WI38 (cell line): Measurements from ENCODE around the gene STIM2.

Source experiments
- H3K4me3 ChIP-seq: 2 replicates; pipeline ENCODE4 v1.5.1; 2011; ENCODE audit warnings: low read depth, mild to moderate bottlenecking, control low read depth, low read length
- TF ChIP-seq, protein P1 (sequence below): IDR thresholded peaks from 2 replicates; pipeline ENCODE4 v1.5.1; 2012; ENCODE audit warnings: low read depth, mild to moderate bottlenecking, control low read depth, low read length

The STIM2 gene

DNA sequence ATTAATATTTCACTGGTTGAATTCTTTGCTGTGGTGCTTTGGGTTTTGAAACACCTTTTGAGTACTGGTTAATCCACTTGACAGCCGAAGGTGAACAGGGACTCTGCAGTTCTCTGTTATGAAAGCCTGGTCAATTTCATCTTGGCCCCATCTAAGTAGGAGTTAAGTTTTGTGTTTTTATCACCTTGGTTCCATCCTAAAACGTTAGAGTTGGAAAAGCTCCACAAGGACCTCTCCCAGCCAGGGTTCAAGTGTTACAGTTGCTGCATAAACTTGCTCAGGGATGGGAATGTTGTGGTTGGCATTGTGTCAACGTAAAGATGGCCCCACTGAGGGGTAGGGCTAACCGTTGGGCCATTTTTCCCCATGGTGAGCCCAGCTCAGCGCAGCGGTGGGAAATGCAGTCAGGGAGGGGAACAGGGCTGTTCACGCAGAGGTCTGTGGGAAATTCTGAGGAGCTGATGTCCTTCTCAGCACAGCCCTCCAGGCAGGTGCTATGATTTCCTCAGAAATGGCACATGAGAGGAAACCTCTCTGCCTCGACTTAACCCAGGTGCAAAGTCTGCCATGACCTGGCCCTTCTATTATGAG, 188.7 kb downstream of the STIM2 start:
- TF ChIP-seq, protein P1, sequence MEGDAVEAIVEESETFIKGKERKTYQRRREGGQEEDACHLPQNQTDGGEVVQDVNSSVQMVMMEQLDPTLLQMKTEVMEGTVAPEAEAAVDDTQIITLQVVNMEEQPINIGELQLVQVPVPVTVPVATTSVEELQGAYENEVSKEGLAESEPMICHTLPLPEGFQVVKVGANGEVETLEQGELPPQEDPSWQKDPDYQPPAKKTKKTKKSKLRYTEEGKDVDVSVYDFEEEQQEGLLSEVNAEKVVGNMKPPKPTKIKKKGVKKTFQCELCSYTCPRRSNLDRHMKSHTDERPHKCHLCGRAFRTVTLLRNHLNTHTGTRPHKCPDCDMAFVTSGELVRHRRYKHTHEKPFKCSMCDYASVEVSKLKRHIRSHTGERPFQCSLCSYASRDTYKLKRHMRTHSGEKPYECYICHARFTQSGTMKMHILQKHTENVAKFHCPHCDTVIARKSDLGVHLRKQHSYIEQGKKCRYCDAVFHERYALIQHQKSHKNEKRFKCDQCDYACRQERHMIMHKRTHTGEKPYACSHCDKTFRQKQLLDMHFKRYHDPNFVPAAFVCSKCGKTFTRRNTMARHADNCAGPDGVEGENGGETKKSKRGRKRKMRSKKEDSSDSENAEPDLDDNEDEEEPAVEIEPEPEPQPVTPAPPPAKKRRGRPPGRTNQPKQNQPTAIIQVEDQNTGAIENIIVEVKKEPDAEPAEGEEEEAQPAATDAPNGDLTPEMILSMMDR: no peak
- H3K4me3 ChIP-seq: no peak overlapping the region

DNA sequence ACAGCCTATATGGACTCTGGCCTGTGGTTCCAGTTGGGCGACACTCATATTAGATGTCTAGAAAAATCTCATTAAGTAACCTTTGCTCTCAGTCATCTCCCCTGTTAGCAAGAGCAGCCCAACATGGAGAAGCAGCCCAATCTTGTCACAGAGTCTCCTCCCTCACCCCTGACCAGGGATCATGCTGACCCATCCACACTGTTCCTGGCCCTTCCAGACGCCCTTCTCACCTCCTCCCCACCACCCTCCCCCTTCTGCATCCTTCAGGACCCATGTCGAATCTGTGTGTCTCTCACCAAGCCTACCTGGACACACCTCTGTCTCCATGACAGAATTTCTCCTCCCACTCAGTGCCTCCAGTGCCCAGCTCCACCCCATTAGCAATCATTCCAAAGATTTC, 190.1 kb downstream of the STIM2 start:
- H3K4me3 ChIP-seq: no peak overlapping the region
- TF ChIP-seq, protein P1: no peak

DNA sequence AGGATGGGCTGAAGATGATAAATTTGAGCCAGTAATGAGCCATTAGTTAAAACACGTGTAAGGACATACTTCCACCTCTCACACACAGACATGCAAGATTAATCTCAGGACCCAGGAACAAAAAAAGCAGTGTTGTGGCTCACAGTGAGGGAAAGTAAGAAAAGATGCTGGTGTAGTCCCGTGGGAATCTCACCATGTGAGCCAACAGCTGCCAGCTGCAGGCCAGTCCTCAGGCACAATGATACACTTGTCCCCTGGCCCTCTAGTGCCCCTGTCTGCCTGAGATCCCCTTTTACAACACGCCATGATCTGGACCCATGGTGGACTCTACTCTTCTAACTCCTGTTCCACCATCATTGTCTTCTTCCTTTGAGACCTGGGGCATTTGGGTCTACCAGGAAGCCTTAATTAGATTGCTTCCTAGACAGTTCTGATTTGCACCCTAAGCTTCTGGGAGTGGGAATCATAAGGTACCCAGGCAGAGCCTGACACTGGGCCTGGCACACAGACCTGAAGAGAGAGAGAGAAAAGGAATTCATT, 194.7 kb downstream of the STIM2 start:
- TF ChIP-seq, protein P1: no peak
- no peak overlapping the region for H3K4me3 ChIP-seq

DNA sequence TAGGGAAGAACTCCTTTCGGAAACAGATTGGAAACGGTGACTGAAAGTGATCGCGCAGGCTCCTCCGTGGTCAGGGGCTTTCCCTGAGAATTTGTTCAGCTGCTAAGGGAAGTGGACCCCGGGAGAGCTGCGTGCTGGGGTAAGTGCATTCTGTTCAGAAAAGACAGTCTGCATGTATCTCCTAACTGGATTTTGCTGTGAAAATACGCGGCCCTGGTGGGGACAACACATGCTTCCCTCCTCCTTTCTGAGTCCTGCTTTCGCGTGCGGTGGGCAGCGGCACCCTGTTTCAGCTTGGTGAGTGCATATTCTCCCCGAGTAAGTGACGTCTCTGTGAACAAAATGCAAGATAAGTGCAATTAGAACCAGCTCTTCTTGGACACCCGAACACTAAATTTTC, 195.6 kb downstream of the STIM2 start:
- TF ChIP-seq, protein P1: no peak
- H3K4me3 ChIP-seq: no peak overlapping the region

DNA sequence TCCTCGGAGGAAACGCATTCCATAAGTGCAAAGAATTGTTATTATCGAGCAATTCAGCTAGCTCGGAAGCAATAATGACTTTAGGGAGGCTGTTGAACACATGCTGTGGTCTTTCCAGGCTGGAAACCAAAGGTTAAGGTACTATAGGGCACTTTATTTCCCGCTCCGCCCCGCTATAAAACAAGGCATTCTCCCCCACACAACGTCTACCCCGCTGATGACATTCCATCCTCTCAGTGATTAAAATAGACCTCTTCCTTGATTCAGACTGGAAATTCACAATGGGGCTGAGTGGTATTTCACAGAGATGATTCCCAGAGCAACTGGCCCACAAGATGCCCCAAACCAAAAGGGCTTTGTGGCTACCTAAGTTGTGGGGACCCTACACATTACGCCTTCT, 196.4 kb downstream of the STIM2 start:
- no peak overlapping the region for H3K4me3 ChIP-seq
- TF ChIP-seq, protein P1: no peak

DNA sequence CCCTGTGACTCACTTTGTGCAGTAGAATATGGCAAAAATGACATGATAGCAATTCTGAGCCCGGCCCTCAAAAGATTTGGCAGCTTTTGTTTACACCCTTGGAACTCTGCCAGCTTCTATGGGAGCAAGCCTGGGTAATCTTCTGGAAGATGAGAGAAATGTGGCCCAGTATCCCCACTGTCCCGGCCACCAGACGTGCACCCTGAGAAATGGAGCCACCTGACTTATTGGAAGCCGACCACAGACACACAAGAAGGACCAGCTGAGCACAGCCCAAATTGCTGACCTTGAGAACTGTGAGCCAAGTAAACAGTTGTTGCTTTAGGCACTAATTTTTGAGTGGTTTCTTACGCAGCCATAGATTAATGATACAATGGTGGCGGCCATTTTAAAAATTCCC, 197.0 kb downstream of the STIM2 start:
- H3K4me3 ChIP-seq: no peak overlapping the region
- TF ChIP-seq, protein P1: no peak

DNA sequence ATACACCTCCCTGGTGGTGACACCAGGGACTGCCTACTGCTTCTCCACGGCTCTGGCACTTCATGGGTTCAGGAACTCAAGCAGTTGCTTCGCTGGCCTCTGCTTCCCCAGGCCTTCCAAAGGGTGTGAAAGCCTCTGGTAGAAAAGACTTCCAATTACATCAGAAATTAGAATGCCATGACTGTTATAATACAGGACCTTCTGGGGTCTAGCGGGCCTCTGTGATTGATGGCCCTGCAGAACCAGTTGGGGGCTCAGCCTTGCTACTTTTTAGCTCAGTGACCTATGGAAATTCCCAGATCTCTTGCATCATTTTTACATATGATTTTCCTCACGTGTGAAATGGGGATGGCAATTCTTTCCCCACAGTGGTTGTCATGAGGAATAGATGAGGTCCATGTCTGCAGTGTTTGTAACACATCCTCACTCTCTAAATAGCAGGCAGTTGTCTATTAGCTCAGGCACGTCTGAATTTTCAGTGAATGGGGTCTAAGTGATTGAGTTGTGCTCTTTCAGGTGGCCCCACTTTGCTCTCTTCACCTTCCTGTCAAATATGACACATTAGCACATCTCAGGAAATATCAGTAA, 198.3 kb downstream of the STIM2 start:
- H3K4me3 ChIP-seq: no peak overlapping the region
- TF ChIP-seq, protein P1: no peak
